Measurements from ENCODE around the gene GHR. TPM values are rescaled to one million over a fixed set of nuclear protein-coding genes. Genes with fewer than 3 reads are reported as not detected.

The GHR gene
- total RNA-seq, 3 donors from 2014 or later (not counting 1 experiment from before 2014, with no cell fraction given): not detected

DNA sequence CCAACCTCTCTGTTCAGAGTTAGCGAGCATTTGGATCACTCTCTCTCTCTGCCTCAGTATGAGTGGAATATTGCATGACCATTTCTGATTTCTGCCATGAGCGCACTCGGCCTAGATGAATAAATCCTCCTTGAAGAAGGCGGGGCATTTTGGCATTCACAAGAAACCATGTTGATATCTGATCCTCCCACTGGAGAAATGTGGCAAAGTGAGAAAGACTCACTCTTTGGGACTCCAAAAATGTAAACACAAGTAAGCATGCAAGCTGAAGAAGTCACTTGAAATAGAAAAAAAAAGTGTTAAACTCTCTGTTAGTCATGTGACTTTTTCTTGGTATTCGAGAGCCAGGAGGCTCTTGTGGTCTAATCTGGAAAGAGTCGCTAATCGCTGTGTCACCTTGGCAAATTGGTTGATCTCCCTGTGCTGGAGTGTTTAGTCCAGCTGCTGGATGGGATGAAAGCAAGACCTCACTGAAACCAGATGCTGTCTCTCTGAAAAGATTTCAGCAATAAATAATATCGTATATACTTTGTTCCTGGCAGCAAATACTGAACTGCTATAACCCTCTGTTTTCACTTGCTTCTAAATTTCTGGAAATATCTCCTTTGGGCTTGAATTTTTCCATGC lies 95.5 kb downstream of the GHR start:
- ATAC-seq (no peak), DNase-seq (no peak)
- no peak overlapping the region for H3K27ac ChIP-seq (ENCODE audit: low read length)
- no peaks in the 10 kb centered on the region for H3K36me3 ChIP-seq (ENCODE audit: control insufficient read depth, insufficient read depth, low read length)
- H3K27ac Mint-ChIP-seq: no peak overlapping the region
- no peaks in the 10 kb centered on the region for H3K9me3 ChIP-seq (ENCODE audit: control insufficient read depth, insufficient read depth, low read length)
- H3K36me3 Mint-ChIP-seq: no peaks in the 10 kb centered on the region
- H3K27me3 Mint-ChIP-seq (ENCODE audit: low read depth in 2 of 2): no peaks in the 10 kb centered on the region
- H3K4me3 ChIP-seq (ENCODE audit: low read length): no peak overlapping the region
- no peak overlapping the region for H3K4me3 Mint-ChIP-seq
- H3K27me3 ChIP-seq (ENCODE audit: control insufficient read depth, insufficient read depth, low read length): no peaks in the 10 kb centered on the region
- intact Hi-C loops (cut with micrococcal nuclease): no loop called here
- peaks cover 0 to 2% of the 10 kb centered on the region in 2 donors for H3K9me3 Mint-ChIP-seq
- no peaks in the 10 kb centered on the region for H3K4me1 Mint-ChIP-seq
- TF ChIP-seq, protein P1, sequence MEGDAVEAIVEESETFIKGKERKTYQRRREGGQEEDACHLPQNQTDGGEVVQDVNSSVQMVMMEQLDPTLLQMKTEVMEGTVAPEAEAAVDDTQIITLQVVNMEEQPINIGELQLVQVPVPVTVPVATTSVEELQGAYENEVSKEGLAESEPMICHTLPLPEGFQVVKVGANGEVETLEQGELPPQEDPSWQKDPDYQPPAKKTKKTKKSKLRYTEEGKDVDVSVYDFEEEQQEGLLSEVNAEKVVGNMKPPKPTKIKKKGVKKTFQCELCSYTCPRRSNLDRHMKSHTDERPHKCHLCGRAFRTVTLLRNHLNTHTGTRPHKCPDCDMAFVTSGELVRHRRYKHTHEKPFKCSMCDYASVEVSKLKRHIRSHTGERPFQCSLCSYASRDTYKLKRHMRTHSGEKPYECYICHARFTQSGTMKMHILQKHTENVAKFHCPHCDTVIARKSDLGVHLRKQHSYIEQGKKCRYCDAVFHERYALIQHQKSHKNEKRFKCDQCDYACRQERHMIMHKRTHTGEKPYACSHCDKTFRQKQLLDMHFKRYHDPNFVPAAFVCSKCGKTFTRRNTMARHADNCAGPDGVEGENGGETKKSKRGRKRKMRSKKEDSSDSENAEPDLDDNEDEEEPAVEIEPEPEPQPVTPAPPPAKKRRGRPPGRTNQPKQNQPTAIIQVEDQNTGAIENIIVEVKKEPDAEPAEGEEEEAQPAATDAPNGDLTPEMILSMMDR (IDR thresholded peaks at IDR 0.05): no peak
- no peaks in the 10 kb centered on the region for H3K4me1 ChIP-seq (ENCODE audit: control insufficient read depth, insufficient read depth, low read length)
- WGBS (ENCODE audit: insufficient coverage): 68% methylated on average over 8 of the region's 8 CpGs

DNA sequence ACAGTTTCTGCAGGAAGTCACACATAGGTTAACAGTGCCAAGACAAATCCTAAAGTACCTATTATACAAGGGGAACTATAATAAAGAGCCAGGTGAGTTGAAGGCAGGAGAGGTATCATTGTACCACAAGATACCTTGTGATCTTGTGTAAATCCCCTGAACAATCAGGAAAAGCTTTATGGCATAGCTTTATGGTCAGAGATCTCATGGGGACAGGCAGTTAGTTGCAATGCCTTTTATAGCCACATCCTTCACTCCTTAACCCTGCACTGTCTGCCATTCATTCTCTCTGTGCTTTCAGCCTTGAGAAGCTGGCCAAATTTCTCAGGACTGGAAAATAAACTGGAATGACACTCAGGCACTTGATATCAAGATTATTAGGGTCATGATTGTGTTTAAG lies 97.0 kb downstream of the GHR start:
- H3K36me3 Mint-ChIP-seq: no peaks in the 10 kb centered on the region
- TF ChIP-seq, protein P1 (IDR thresholded peaks at IDR 0.05): no peak
- no peaks in the 10 kb centered on the region for H3K4me1 ChIP-seq (ENCODE audit: control insufficient read depth, insufficient read depth, low read length)
- no peaks in the 10 kb centered on the region for H3K27me3 ChIP-seq (ENCODE audit: control insufficient read depth, insufficient read depth, low read length)
- intact Hi-C loops (cut with micrococcal nuclease): no loop called here
- H3K36me3 ChIP-seq (ENCODE audit: control insufficient read depth, insufficient read depth, low read length): no peaks in the 10 kb centered on the region
- no peaks in the 10 kb centered on the region for H3K4me1 Mint-ChIP-seq
- H3K27me3 Mint-ChIP-seq (ENCODE audit: low read depth in 2 of 2): no peaks in the 10 kb centered on the region
- H3K27ac Mint-ChIP-seq: no peak overlapping the region
- ATAC-seq (no peak), DNase-seq (no peak)
- H3K4me3 ChIP-seq (ENCODE audit: low read length): no peak overlapping the region
- no peak overlapping the region for H3K27ac ChIP-seq (ENCODE audit: low read length)
- H3K4me3 Mint-ChIP-seq: no peak overlapping the region
- no peaks in the 10 kb centered on the region for H3K9me3 ChIP-seq (ENCODE audit: control insufficient read depth, insufficient read depth, low read length)
- peaks cover 0 to 5% of the 10 kb centered on the region in 2 donors for H3K9me3 Mint-ChIP-seq

DNA sequence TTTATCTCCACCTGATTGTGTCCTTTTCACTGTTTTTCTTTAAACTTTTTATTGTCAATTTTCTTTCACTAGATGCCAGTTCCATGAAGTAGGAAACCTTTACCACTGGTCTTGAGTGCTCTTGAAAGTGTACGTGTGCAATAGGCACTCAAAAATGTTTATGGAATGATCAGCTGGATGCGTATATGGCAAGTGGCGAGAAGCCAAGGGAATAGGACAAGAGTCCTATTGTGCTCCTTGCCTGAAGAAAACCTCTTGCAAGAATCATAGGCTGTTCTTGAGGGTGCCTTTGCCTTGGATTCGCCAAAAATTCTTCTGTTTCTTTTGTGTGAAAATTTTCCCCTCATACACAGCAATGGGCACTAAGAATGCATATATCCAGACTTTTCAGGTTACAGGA lies 97.7 kb downstream of the GHR start:
- Histone ChIP-seq H3K27ac (ENCODE audit: low read length) (no peak overlapping the region), H3K36me3 (ENCODE audit: control insufficient read depth, insufficient read depth, low read length) (no peaks in the 10 kb centered on the region), H3K4me3 (ENCODE audit: low read length) (no peak overlapping the region), H3K4me1 (ENCODE audit: control insufficient read depth, insufficient read depth, low read length) (no peaks in the 10 kb centered on the region), H3K27me3 (ENCODE audit: control insufficient read depth, insufficient read depth, low read length) (no peaks in the 10 kb centered on the region), H3K9me3 (ENCODE audit: control insufficient read depth, insufficient read depth, low read length) (no peaks in the 10 kb centered on the region)
- H3K36me3 Mint-ChIP-seq: no peaks in the 10 kb centered on the region
- DNase-seq (no peak), ATAC-seq (no peak)
- WGBS (ENCODE audit: insufficient coverage): 85% methylated on average over 4 of the region's 4 CpGs
- peaks cover 0 to 5% of the 10 kb centered on the region in 2 donors for H3K9me3 Mint-ChIP-seq
- no peak overlapping the region for H3K27ac Mint-ChIP-seq
- no peaks in the 10 kb centered on the region for H3K4me1 Mint-ChIP-seq
- H3K4me3 Mint-ChIP-seq: no peak overlapping the region
- TF ChIP-seq, protein P1 (IDR thresholded peaks at IDR 0.05): no peak
- intact Hi-C loops (cut with micrococcal nuclease): no loop called here
- no peaks in the 10 kb centered on the region for H3K27me3 Mint-ChIP-seq (ENCODE audit: low read depth in 2 of 2)

DNA sequence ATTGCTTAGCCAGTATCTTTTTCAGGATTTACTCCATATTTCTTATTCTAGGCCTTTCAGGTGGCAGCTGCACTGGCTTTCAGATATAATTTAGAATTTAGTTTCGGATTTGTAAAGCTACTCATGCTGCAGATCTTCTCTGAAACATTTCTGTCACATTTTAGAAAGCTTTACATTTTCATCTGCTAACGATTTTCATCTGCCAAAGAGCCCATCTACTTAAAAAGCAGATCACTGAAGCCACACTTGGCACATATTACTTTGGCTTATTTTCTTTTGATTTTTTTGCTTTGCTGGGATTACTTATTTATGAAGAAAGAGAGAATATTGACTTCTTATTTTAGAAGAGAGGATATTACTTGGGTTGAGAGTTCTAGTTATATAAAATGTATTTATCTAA lies 98.2 kb downstream of the GHR start:
- Mint-ChIP-seq H3K4me1 (no peaks in the 10 kb centered on the region), H3K9me3 (peaks cover 0 to 5% of the 10 kb centered on the region in 2 donors), H3K36me3 (no peaks in the 10 kb centered on the region), H3K27ac (no peak overlapping the region), H3K27me3 (ENCODE audit: low read depth in 2 of 2) (no peaks in the 10 kb centered on the region), H3K4me3 (no peak overlapping the region)
- intact Hi-C loops (cut with micrococcal nuclease): no loop called here
- Histone ChIP-seq H3K36me3 (ENCODE audit: control insufficient read depth, insufficient read depth, low read length) (no peaks in the 10 kb centered on the region), H3K4me1 (ENCODE audit: control insufficient read depth, insufficient read depth, low read length) (no peaks in the 10 kb centered on the region), H3K9me3 (ENCODE audit: control insufficient read depth, insufficient read depth, low read length) (no peaks in the 10 kb centered on the region), H3K4me3 (ENCODE audit: low read length) (no peak overlapping the region), H3K27me3 (ENCODE audit: control insufficient read depth, insufficient read depth, low read length) (no peaks in the 10 kb centered on the region), H3K27ac (ENCODE audit: low read length) (no peak overlapping the region)
- 84% methylated on average over 2 of the region's 2 CpGs for WGBS (ENCODE audit: insufficient coverage)
- TF ChIP-seq, protein P1 (IDR thresholded peaks at IDR 0.05): no peak
- ATAC-seq: no peak
- DNase-seq: no peak
